Calu3 (cell line): ENCODE data around the gene MMS22L. TPM values are rescaled to one million over a fixed set of nuclear protein-coding genes. Genes with fewer than 3 reads are reported as not detected.

Source experiments
- BruUV-seq: library from RNA; stranded (reverse); fragments of 400-500 nt; replicated peaks from 2 replicates; lab custom pipeline; 2021; lab: Mats Ljungman, UMichigan
- CTCF ChIA-PET: fragments of 300-600 bp; sonication (Branson Sonifier 250); formaldehyde crosslinking; loops from one replicate; lab custom pipeline; 2022; ENCODE audit warnings: antibody characterized with exemption; lab: Charles Lee
- DNase-seq: peaks from one replicate; pipeline ENCODE4 v3.0.0; 2022
- H3K27ac Mint-ChIP-seq: one replicate; pipeline ENCODE4 v1.8.0; 2022; ENCODE audit warnings: mixed read lengths; ENCODE audit not compliant: unreplicated experiment
- H3K27me3 Mint-ChIP-seq: one replicate; pipeline ENCODE4 v1.8.0; 2022; ENCODE audit warnings: mixed read lengths; ENCODE audit not compliant: unreplicated experiment
- H3K36me3 Mint-ChIP-seq: one replicate; pipeline ENCODE4 v1.8.0; 2022; ENCODE audit warnings: mild to moderate bottlenecking, moderate library complexity, mixed read lengths; ENCODE audit not compliant: insufficient read depth, unreplicated experiment
- H3K4me1 Mint-ChIP-seq: one replicate; pipeline ENCODE4 v1.8.0; 2022; ENCODE audit warnings: mild to moderate bottlenecking, low read depth, mixed read lengths; ENCODE audit not compliant: unreplicated experiment
- H3K4me3 Mint-ChIP-seq: one replicate; pipeline ENCODE4 v1.8.0; 2022; ENCODE audit warnings: mild to moderate bottlenecking, low read depth, moderate library complexity, mixed read lengths; ENCODE audit not compliant: unreplicated experiment
- H3K9me3 Mint-ChIP-seq: one replicate; pipeline ENCODE4 v1.8.0; 2022; ENCODE audit warnings: low read depth, mixed read lengths; ENCODE audit not compliant: unreplicated experiment
- CTCF ChIP-seq: fragments of 200-600 bp; IDR thresholded peaks from one replicate; pipeline ENCODE4 v1.8.0; 2022; ENCODE audit warnings: antibody characterized with exemption; ENCODE audit not compliant: unreplicated experiment
- intact Hi-C: fragments of 100-400 bp; cut with micrococcal nuclease; formaldehyde crosslinking; loops from one replicate; pipeline ENCODE4 v1.10.0; 2022; ENCODE audit not compliant: unreplicated experiment
- total RNA-seq: library from RNA; stranded (reverse); gene quantifications from 2 replicates; pipeline ENCODE4 v1.2.3, GENCODE V29; 2022

Gene MMS22L
- total RNA-seq, 1 experiment from 2014 or later = 26.0 TPM

- Mint-ChIP-seq H3K27me3 (no peaks in the 10 kb centered on the region), H3K4me1 (no peaks in the 10 kb centered on the region), H3K27ac (no peak overlapping the region), H3K36me3 (no peaks in the 10 kb centered on the region), H3K4me3 (no peak overlapping the region), H3K9me3 (no peaks in the 10 kb centered on the region)
- no peak for TF ChIP-seq CTCF
- no peak for DNase-seq
- CTCF ChIA-PET = no interaction called here
- no TSS peak for BruUV-seq
- intact Hi-C loops = no loop called here
These were observed 182.3 kb downstream of the MMS22L start for GRCh38 chr6:97100696-97101095.

GRCh38 chr6:97097068-97098047 is 185.7 kb downstream of the MMS22L start:
- Mint-ChIP-seq H3K27me3 (no peaks in the 10 kb centered on the region), H3K4me3 (no peak overlapping the region), H3K4me1 (no peaks in the 10 kb centered on the region), H3K36me3 (no peaks in the 10 kb centered on the region), H3K27ac (no peak overlapping the region), H3K9me3 (no peaks in the 10 kb centered on the region)
- BruUV-seq = no TSS peak
- no peak for TF ChIP-seq CTCF
- DNase-seq = no peak
- intact Hi-C loops = no loop called here
- CTCF ChIA-PET = no interaction called here

- no peak overlapping the region for H3K4me3 Mint-ChIP-seq
- intact Hi-C loops = no loop called here
- BruUV-seq = no TSS peak
- H3K36me3 Mint-ChIP-seq = no peaks in the 10 kb centered on the region
- TF ChIP-seq CTCF = no peak
- H3K27me3 Mint-ChIP-seq = no peaks in the 10 kb centered on the region
- H3K27ac Mint-ChIP-seq = no peak overlapping the region
- CTCF ChIA-PET = no interaction called here
- no peaks in the 10 kb centered on the region for H3K9me3 Mint-ChIP-seq
- H3K4me1 Mint-ChIP-seq = no peaks in the 10 kb centered on the region
- no peak for DNase-seq
These were observed 187.6 kb downstream of the MMS22L start for GRCh38 chr6:97095311-97095850.

- no peaks in the 10 kb centered on the region for H3K9me3 Mint-ChIP-seq
- no peaks in the 10 kb centered on the region for H3K4me1 Mint-ChIP-seq
- H3K4me3 Mint-ChIP-seq = no peak overlapping the region
- CTCF ChIA-PET = no interaction called here
- H3K36me3 Mint-ChIP-seq = no peaks in the 10 kb centered on the region
- no peak overlapping the region for H3K27ac Mint-ChIP-seq
- no peaks in the 10 kb centered on the region for H3K27me3 Mint-ChIP-seq
- BruUV-seq = no TSS peak
- DNase-seq = no peak
- no peak for TF ChIP-seq CTCF
- intact Hi-C loops = no loop called here
These were observed 188.6 kb downstream of the MMS22L start for GRCh38 chr6:97094376-97094775.
